ENCODE measurements around the gene TTC28.

The TTC28 gene

DNA sequence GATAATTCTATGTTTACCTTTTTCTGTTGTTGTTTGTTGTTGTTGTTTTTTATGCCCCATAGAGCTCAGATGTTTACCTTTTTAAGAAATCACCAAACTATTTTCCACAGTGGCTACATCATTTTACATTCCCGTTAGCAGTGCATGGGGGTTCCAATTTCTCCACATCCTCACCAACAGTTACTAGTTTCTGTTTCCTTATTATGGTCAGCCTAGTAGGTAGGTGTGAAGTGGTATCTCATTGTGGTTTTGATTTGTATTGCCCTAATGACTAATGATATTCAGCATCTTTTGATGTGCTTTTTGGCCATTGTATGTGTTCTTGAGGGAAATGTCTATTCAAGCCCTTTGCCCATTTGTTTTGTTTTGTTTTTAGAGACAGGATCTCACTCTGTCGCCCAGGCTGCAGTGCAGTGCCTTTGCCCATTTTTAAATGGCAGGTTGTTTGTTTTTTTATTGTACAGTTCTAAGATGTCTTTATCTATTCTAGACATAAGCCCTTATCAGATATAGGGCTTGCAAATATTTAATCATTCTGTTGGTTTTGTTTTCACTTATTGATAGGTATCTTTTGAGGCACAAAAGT lies 34.5 kb upstream of the TTC28 start:
- no peaks in the 10 kb centered on the region for H4K20me1 ChIP-seq (ENCODE audit: insufficient read depth, low read length, poor library complexity, severe bottlenecking)
- no peaks in the 10 kb centered on the region for H3K9me3 ChIP-seq (ENCODE audit: insufficient read depth, low read depth, low read length)
- no peaks in the 10 kb centered on the region for H3K79me2 ChIP-seq (ENCODE audit: insufficient read depth, low read length)
- peaks cover 38% of the 10 kb centered on the region for H3K36me3 ChIP-seq (ENCODE audit: insufficient read depth, low read length)
- peaks cover 29% of the 10 kb centered on the region for H3K4me1 ChIP-seq (ENCODE audit: insufficient read depth, low read length, poor library complexity, severe bottlenecking)
- no peak overlapping the region for H2AFZ ChIP-seq (ENCODE audit: low read length)
- no peaks in the 10 kb centered on the region for H3K27me3 ChIP-seq (ENCODE audit: insufficient read depth, low read length, poor library complexity, severe bottlenecking)
- TF ChIP-seq, protein P1, sequence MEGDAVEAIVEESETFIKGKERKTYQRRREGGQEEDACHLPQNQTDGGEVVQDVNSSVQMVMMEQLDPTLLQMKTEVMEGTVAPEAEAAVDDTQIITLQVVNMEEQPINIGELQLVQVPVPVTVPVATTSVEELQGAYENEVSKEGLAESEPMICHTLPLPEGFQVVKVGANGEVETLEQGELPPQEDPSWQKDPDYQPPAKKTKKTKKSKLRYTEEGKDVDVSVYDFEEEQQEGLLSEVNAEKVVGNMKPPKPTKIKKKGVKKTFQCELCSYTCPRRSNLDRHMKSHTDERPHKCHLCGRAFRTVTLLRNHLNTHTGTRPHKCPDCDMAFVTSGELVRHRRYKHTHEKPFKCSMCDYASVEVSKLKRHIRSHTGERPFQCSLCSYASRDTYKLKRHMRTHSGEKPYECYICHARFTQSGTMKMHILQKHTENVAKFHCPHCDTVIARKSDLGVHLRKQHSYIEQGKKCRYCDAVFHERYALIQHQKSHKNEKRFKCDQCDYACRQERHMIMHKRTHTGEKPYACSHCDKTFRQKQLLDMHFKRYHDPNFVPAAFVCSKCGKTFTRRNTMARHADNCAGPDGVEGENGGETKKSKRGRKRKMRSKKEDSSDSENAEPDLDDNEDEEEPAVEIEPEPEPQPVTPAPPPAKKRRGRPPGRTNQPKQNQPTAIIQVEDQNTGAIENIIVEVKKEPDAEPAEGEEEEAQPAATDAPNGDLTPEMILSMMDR (conservative IDR thresholded peaks at IDR 0.05; ENCODE audit: low read length), result no peak
- TF ChIP-seq EZH2phosphoT487 (IDR thresholded peaks at IDR 0.05; ENCODE audit: borderline replicate concordance), result no peak
- H3K9ac ChIP-seq (ENCODE audit: low read depth, low read length, poor library complexity, severe bottlenecking), result no peak overlapping the region
- H3K4me2 ChIP-seq (ENCODE audit: low read depth, low read length, poor library complexity, severe bottlenecking), result no peak overlapping the region
- H3K4me3 ChIP-seq (ENCODE audit: low read length, poor library complexity, severe bottlenecking), result no peak overlapping the region
- no peaks in the 10 kb centered on the region for H3F3A ChIP-seq (ENCODE audit: low read depth)
- no peaks in the 10 kb centered on the region for H3K9me2 ChIP-seq (replicated peaks; ENCODE audit: low read depth, low read length)

DNA sequence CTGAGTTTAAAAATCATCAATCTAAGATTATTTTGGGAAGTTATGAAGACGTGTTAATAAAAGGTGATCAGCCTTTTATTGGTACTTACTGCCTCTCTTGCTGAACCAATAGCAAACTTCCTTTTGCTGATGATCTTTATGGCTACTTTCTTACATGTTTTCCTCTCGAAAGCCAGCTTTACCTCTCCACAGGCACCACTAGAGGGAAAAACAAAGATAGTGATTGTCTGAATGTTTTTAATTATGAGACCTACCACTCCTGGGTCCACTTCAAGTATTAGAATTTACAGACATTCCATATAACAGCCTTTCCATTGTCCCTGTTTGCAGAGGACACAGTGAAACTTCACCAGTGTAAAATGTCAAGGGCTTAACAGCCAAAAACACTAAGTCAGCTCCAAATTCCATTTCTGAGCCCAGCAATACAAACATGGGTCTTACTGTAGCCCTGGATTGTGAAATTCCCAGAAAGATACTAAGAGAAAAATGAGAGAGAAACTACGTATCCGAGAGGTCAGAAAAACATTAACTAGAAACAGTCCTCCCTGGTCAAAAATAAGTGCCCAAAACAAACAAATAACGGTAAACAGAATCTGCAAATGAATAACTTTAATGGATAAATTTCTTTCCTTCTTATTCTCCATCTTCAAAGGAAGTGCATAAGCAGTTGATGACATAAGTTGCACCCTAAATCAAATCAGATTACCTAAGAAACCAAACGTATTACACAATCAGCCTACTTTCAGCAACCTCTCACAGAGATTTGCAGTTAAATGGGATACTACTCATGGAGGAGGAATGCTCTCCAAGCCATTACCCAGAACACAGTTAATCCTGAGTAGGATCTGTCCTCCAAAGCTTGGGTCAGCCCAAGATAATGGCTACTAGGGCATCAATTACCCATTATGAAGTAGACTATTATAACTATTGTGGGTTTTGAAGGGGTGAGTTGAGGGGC lies 32.5 kb upstream of the TTC28 start:
- Histone ChIP-seq H2AFZ (ENCODE audit: low read length) (no peak overlapping the region), H3K79me2 (ENCODE audit: insufficient read depth, low read length) (no peaks in the 10 kb centered on the region), H3K9me3 (ENCODE audit: insufficient read depth, low read depth, low read length) (no peaks in the 10 kb centered on the region), H3K27me3 (ENCODE audit: insufficient read depth, low read length, poor library complexity, severe bottlenecking) (no peaks in the 10 kb centered on the region), H3K4me1 (ENCODE audit: insufficient read depth, low read length, poor library complexity, severe bottlenecking) (peaks cover 29% of the 10 kb centered on the region), H4K20me1 (ENCODE audit: insufficient read depth, low read length, poor library complexity, severe bottlenecking) (no peaks in the 10 kb centered on the region), H3K36me3 (ENCODE audit: insufficient read depth, low read length) (peaks cover 39% of the 10 kb centered on the region), H3K9ac (ENCODE audit: low read depth, low read length, poor library complexity, severe bottlenecking) (no peak overlapping the region), H3K9me2 (replicated peaks; ENCODE audit: low read depth, low read length) (no peaks in the 10 kb centered on the region), H3F3A (ENCODE audit: low read depth) (no peaks in the 10 kb centered on the region), H3K4me2 (ENCODE audit: low read depth, low read length, poor library complexity, severe bottlenecking) (no peak overlapping the region), H3K4me3 (ENCODE audit: low read length, poor library complexity, severe bottlenecking) (no peak overlapping the region)
- TF ChIP-seq EZH2phosphoT487 (IDR thresholded peaks at IDR 0.05; ENCODE audit: borderline replicate concordance), result no peak
- TF ChIP-seq, protein P1 (conservative IDR thresholded peaks at IDR 0.05; ENCODE audit: low read length), result no peak

DNA sequence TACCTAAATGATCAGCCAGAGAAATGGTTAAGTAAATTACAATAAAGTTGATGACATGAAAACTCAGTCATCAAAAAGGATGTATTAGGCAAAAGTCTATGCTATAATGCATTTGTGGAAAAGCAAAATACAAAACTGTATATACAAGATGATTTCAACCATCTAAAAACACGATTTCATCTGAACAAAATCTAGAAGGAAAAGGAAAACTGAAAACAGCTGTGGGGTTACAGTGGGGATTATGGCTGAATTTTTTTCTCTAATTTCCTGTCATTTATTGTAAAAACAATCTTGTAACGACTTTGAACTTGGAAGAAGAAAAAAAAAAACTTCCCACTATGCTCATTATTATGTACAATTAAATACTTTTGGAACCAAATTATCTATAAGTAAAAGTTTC lies 31.7 kb upstream of the TTC28 start:
- Histone ChIP-seq H3K4me2 (ENCODE audit: low read depth, low read length, poor library complexity, severe bottlenecking) (peak overlapping the region; percentile 12), H3F3A (ENCODE audit: low read depth) (no peaks in the 10 kb centered on the region), H2AFZ (ENCODE audit: low read length) (no peak overlapping the region), H3K9ac (ENCODE audit: low read depth, low read length, poor library complexity, severe bottlenecking) (no peak overlapping the region), H4K20me1 (ENCODE audit: insufficient read depth, low read length, poor library complexity, severe bottlenecking) (no peaks in the 10 kb centered on the region), H3K9me3 (ENCODE audit: insufficient read depth, low read depth, low read length) (no peaks in the 10 kb centered on the region), H3K9me2 (replicated peaks; ENCODE audit: low read depth, low read length) (no peaks in the 10 kb centered on the region), H3K4me3 (ENCODE audit: low read length, poor library complexity, severe bottlenecking) (no peak overlapping the region), H3K36me3 (ENCODE audit: insufficient read depth, low read length) (peaks cover 41% of the 10 kb centered on the region), H3K79me2 (ENCODE audit: insufficient read depth, low read length) (no peaks in the 10 kb centered on the region), H3K27me3 (ENCODE audit: insufficient read depth, low read length, poor library complexity, severe bottlenecking) (no peaks in the 10 kb centered on the region), H3K4me1 (ENCODE audit: insufficient read depth, low read length, poor library complexity, severe bottlenecking) (peaks cover 29% of the 10 kb centered on the region)
- no peak for TF ChIP-seq EZH2phosphoT487 (IDR thresholded peaks at IDR 0.05; ENCODE audit: borderline replicate concordance)
- TF ChIP-seq, protein P1 (conservative IDR thresholded peaks at IDR 0.05; ENCODE audit: low read length), result no peak

Data from Loucy (cell line).